Body of pancreas (tissue), 4 donors: Measurements from ENCODE around the gene ATRN.

ENCODE experiments used
- CTCF ChIP-seq, 7 experiments: fragments of 450-650 bp in 4 of 7; fragments of 200-600 bp in 3 of 7; sonication (generic) in 3 of 7; IDR thresholded peaks; one replicate each; pipeline ENCODE4 v1.5.1; 2016 to 2019; ENCODE audit warnings: antibody characterized with exemption in 7 of 7
- POLR2A ChIP-seq, 3 donors: fragments of 450-650 bp; IDR thresholded peaks; one replicate each; pipeline ENCODE4 v1.6.1; 2016; ENCODE audit warnings: antibody characterized with exemption in 3 of 3, mild to moderate bottlenecking in 2 of 3

- TF ChIP-seq CTCF (IDR thresholded peaks at IDR 0.05) = no peak
- no peak for TF ChIP-seq POLR2A (IDR thresholded peaks at IDR 0.05)
Observed at GRCh38 chr20:3592931-3593330, 122.1 kb downstream of the ATRN start.
